KBM-7 (cell line): ENCODE data around the gene CCNF.

Experiments
- DNase-seq: peaks from one replicate; pipeline ENCODE4 v3.0.0-alpha.2; 2015
- in situ Hi-C: fragments of 300-500 bp; cut with MboI; formaldehyde crosslinking; loops from 2 replicates; pipeline ENCODE4 v1.14.3; 2020; ENCODE audit warnings: low sequenced_read_pairs, low pct_unique_long_range_greater_than_20kb, mixed read lengths

CCNF gene

GRCh38 chr16:2450975-2451381 is 21.7 kb downstream of the CCNF start:
- in situ Hi-C loops = no loop called here
- no peak for DNase-seq

- no peak for DNase-seq
- in situ Hi-C loops = no loop called here
Measured at GRCh38 chr16:2451851-2452320, 22.6 kb downstream of the CCNF start.

GRCh38 chr16:2452650-2453049 is 23.4 kb downstream of the CCNF start:
- in situ Hi-C loops = no loop called here
- no peak for DNase-seq

- in situ Hi-C loops = no loop called here
- no peak for DNase-seq
Measured at GRCh38 chr16:2455081-2455845, 26.0 kb downstream of the CCNF start.

- in situ Hi-C loops = no loop called here
- DNase-seq = no peak
Measured at GRCh38 chr16:2456551-2457153, 27.4 kb downstream of the CCNF start.

- DNase-seq = no peak
- in situ Hi-C loops = no loop called here
Measured at GRCh38 chr16:2457267-2457666, 28.0 kb downstream of the CCNF start.

- DNase-seq = no peak
- in situ Hi-C loops = no loop called here
Measured at GRCh38 chr16:2457946-2458345, 28.7 kb downstream of the CCNF start.

GRCh38 chr16:2458887-2459646 is 29.8 kb downstream of the CCNF start:
- in situ Hi-C loops = no loop called here

GRCh38 chr16:2459647-2460390 is 30.6 kb downstream of the CCNF start, which contains the start of gene TEDC2:
TEDC2 (plus strand) TSS chr16:2460109; CDS start chr16:2460145, 36 bp downstream.
- DNase-seq = peak; percentile 99
- in situ Hi-C loops = no loop called here

More at GRCh38 chr16:2458887-2459646, 29.8 kb downstream of the CCNF start:
- DNase-seq = no peak

GRCh38 chr16:2460391-2460713 is 31.1 kb downstream of the CCNF start:
- no peak for DNase-seq
- in situ Hi-C loops = no loop called here

GRCh38 chr16:2460916-2461315 is 31.7 kb downstream of the CCNF start:
- in situ Hi-C loops = no loop called here
- DNase-seq = no peak

- DNase-seq = no peak
- in situ Hi-C loops = no loop called here
Measured at GRCh38 chr16:2462031-2462866, 33.0 kb downstream of the CCNF start.

- in situ Hi-C loops = no loop called here
- no peak for DNase-seq
Measured at GRCh38 chr16:2464333-2464732, 35.1 kb downstream of the CCNF start.

GRCh38 chr16:2465653-2466415 is 36.6 kb downstream of the CCNF start:
- no peak for DNase-seq
- in situ Hi-C loops = no loop called here

GRCh38 chr16:2466667-2467527 is 37.6 kb downstream of the CCNF start:
- in situ Hi-C loops = no loop called here
- DNase-seq = no peak

- DNase-seq = no peak
- in situ Hi-C loops = no loop called here
Measured at GRCh38 chr16:2467528-2468232, 38.4 kb downstream of the CCNF start.
